Ishikawa (cell line): ENCODE measurements around the gene UTF1.

Source experiments
- CEBPB ChIP-seq: IDR thresholded peaks from 2 replicates; pipeline ENCODE4 v1.6.1; 2012
- NFIC ChIP-seq: IDR thresholded peaks from 2 replicates; pipeline ENCODE4 v1.6.1; 2012
- YY1 ChIP-seq: IDR thresholded peaks from 2 replicates; pipeline ENCODE4 v1.6.1; 2012; ENCODE audit warnings: low read depth

GRCh38 chr10:133253361-133253955, 23.4 kb downstream of the UTF1 start:
- no peak for TF ChIP-seq NFIC
- no peak for TF ChIP-seq CEBPB
- no peak for TF ChIP-seq YY1
